Umbilical cord (tissue), 2 donors: ENCODE measurements around the gene MOK. TPM values are rescaled to one million over a fixed set of nuclear protein-coding genes. Genes with fewer than 3 reads are reported as not detected.

ENCODE experiments used
- DNase-seq: peaks from one replicate; pipeline ENCODE4 v3.0.0-alpha.2; 2015; ENCODE audit warnings: low spot score
- total RNA-seq: library from RNA; depleted of rRNA; stranded (reverse); fragments of >200 nt; gene quantifications from one replicate; pipeline ENCODE4 v1.2.3, GENCODE V29; 2014; ENCODE audit warnings: low replicate concordance; ENCODE audit not compliant: insufficient read depth

MOK gene
- total RNA-seq, 1 donor from 2014 or later, result 13.0 TPM

DNA sequence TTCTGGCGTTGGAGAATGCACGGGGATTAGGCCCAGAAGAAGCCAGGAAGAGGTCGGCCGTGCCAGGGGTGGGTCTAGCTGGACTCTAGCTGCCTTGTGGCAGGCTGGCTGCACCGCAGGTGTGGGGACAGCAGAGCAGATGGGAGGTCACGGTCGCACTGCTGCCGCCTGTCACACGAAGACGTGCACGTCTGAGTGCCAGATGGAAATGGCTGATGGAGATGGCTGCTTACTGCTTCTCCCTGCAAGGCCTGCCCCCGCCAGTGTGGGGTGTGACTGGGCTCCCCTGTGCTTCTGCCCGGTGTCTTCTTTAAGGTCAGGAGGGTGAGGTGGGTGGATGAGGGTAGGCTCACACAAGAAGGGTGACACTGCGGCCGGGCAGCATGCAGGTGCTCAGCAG, 79.0 kb downstream of the MOK start:
- DNase-seq, result no peak

GRCh38 chr14:102225386-102225785, 79.6 kb downstream of the MOK start:
- DNase-seq, result no peak

GRCh38 chr14:102223682-102224081, 81.3 kb downstream of the MOK start:
- no peak for DNase-seq

DNA sequence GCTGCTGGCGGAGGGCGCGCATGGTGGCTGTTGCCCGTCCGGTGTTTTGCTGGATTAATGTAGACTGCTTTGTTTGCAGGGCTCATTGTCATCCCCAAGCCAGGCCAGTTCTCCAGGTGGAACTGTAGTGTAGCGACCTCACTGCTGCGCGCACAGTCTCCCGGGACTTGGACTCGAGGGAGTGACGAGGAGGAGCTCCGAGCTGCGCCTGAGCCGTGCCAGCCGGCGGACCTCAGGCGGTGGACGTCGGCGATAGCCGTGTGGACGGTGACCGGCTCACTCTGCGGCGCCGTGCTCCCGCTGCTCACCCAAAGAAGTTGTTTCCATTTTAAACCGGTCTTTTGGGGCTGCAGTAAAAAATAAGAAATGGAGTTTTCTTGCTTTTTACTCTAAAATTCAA, 82.2 kb downstream of the MOK start:
- DNase-seq, result no peak

GRCh38 chr14:102222009-102222575, 82.9 kb downstream of the MOK start:
- no peak for DNase-seq

- no peak for DNase-seq
These were observed 83.9 kb downstream of the MOK start for GRCh38 chr14:102221026-102221425.

DNA sequence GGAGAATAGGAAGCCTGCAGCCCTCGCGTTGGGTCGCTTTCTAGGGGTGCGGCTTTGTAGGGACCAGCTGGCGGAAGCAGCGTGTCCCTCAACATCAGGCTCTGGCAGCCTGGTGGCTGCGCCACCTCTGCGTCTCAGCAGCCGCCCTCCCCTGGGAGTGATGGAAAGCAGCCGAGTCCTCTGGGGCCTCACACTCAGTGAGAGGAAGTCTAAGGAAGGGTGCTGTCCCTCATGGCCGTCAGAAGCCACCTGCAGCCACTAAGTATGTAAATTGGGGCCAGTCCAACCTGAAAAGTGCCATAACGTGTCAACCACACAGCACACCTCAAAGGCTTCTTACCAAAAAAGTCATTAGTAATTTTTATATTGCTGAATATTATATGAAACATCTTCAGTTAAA, 84.9 kb downstream of the MOK start:
- DNase-seq, result no peak

DNA sequence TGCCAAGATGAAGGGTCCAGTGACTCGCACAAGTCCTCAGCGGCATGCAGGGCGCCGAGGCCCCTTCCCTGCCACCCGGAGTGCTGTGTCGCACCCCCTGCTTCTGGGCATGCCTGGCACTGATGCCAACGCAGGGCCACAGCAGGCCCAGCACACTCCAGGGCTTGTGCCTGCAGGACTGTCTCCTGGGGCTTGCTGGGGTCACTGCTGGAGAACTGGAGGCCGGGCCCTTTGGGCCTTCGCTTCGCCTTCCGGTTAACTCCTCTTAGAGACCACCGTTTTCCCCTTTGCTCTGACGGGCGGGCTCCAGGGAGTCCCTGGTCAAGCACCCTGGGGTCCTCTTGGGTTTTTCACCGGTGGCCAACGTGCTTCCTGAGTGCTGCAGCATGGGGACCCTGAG, 85.6 kb downstream of the MOK start:
- DNase-seq, result no peak

DNA sequence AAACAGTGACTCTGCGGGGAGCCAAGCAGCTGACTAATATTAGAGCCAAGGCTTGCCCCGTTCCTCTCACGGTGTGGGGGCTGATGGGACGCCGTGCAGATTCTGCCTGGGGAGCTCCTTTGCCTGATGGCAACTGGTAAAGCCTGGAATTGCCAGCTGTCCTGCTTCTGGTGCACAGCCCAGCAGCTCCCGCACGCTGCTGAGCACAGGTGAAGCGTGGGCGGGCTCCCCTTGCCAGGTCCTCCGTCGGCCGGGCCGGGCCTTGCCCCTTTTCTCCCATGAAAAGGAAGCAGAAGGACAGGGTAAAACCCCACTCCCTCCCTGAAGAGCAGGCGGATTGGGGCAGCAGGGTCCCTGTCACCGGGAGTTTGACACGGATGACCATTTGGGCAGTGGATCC, 86.3 kb downstream of the MOK start:
- DNase-seq, result no peak

- no peak for DNase-seq
These were observed 87.0 kb downstream of the MOK start for GRCh38 chr14:102217987-102218421.

DNA sequence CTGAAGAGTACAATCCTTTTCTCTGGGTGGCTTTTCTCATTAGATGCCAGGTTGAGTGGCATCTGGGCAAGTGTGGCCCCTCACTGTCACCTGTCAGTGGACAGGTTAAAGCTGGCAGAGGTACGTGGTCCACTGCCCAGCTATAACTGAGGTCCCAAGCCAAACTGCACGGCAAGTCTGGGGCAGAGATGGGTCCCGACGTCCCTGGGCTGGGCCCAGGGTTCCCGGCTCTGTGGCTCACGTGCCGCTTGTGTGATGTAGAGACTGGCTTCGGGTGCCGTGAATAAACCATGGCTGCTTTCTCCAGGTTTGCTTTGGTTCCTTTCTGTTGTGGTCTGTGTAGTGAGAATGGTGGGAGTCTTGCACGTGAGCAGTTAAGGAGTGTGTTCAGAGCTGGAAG, 87.6 kb downstream of the MOK start:
- DNase-seq, result no peak

GRCh38 chr14:102215576-102216250, 89.3 kb downstream of the MOK start:
- no peak for DNase-seq

DNA sequence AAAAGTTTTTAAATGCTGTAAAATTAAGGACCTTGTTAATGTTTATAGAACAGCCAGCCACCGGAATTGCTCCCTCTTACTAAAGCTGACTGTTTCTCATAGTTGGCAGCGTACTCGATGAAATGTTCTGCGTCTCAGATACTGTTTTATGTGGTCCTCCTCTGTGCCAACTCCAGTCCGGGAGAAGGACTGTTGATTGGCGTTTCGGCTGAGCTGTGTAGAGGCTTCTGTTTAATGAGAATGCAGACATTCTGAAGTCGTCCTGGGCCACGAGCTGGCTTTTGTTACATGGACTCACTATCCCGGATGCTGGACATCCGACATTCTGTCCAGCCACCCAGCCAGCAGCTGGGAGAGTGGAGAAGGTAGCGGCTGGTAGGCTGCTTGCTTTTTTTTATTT, 89.9 kb downstream of the MOK start:
- DNase-seq, result peak; percentile 73

DNA sequence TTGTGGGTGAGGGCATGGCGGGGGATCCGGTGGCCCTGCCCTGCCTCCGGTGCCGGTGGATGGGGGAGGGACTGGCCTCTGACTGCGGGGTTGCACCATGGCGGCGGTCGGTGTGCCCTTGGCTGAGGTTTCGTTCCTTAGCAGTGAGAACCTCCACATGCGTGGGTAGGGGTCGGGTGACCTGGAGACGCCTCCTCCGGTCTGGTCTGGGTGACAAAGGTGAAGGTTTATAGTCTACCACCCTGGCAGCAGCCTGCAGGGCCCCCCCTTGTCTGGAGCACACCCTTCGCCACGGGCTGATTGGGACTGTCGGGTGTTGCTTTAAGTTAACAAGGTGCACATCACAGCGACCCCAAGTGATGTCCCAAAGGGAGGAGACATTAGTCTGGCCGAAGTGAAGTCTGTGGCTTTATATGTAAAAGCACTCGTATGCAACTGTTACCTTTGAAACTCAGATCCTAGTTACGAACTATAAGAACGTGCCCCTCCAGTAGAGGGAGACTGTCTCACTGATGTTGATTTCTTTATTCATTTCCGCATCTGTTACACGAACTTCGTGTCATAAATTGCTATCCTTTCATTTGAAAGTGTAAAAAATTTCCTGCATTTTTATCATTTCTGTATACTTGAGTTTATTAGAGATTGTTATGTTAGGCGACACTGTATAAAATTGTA, 90.8 kb downstream of the MOK start:
- DNase-seq, result no peak

DNA sequence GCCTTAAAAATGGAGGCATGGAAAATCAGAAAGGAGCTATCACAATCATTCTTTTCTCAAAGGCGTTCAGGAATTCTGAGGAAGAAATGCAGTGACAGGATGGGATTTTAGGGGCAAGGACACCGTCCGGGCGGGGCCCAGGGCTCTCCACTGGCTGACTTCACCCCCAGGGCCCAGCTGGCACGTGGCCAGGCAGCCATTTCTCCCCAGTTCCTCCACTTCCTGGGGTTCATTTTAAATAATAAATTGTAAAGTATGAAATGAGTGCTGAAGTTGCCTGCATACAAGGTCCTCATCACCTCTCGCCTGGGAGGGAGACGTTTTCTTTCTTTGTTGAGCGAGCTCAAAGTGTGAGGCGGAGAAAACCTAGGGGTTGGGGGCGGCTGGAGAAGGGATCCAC, 91.5 kb downstream of the MOK start:
- no peak for DNase-seq

DNA sequence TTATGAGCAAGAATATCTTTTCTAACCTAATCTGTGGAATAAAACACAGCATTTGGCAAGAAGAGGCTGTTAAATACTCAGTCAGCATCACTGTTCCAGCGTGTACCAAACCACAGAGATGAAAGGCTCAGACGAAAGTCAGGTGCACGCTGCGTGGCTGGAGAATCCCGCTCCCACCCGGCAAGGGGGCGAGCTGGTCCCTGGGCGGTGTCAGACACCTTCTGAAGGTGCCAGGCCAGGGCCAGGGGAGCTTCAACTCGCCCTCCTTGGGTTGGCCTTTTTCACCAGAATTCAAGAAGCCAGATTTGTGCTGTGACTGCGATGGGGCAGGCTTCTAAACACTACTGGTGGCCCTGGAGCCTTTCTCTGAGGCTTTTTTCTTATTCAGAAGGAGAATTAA, 92.1 kb downstream of the MOK start:
- no peak for DNase-seq

GRCh38 chr14:102212356-102212755, 92.6 kb downstream of the MOK start:
- no peak for DNase-seq

DNA sequence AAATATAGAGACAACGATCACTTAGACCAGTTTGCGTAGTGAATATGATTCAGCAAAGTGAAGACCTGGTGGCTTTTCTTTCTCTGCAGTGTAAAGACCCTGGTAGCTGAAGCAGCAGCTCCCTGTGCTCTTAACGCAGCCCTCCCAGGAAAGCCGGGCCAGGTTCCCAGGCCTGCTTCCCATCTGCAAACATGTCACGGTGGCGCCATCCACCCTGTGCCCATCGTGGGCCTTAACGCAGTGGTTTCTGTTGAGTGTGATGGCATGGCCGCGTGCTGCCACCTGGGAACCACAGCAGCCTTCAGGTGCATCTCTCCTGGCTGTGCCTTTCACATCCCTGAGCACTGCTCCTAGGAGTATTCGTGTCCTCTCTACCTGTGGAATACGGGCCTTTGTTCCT, 93.7 kb downstream of the MOK start:
- no peak for DNase-seq

DNA sequence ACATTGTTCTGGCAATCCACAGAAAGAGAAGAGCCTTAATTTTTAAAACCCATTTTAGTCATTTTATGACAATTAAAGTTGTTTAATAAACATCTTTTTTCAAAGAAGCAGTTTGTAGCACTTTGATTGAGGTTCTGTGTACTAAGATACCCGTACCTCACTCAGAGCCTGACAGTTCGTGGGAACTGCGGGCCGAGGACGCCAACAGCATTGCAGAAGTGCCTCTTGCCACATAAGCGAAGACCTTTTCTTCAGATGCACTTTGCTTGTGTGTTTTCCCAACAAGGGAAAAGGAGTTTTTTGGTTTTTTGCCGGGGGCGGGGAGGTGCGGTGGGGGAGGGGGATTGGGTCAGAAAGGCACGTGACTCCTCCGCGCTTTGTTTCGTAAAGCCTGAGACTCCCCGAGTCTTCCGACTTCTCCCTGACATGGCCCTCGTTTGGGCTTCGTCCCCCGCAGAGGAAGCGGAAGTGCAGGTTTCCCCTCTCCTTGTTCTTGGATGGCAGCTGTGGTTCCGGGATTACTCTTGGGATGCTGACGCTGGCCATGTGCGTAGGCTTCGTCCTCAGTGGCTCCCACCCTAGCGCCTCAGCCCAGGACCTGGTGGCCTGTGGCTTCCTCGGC, 94.4 kb downstream of the MOK start:
- no peak for DNase-seq

GRCh38 chr14:102209224-102209966, 95.6 kb downstream of the MOK start:
- no peak for DNase-seq

- no peak for DNase-seq
These were observed 96.2 kb downstream of the MOK start for GRCh38 chr14:102208741-102209140.

DNA sequence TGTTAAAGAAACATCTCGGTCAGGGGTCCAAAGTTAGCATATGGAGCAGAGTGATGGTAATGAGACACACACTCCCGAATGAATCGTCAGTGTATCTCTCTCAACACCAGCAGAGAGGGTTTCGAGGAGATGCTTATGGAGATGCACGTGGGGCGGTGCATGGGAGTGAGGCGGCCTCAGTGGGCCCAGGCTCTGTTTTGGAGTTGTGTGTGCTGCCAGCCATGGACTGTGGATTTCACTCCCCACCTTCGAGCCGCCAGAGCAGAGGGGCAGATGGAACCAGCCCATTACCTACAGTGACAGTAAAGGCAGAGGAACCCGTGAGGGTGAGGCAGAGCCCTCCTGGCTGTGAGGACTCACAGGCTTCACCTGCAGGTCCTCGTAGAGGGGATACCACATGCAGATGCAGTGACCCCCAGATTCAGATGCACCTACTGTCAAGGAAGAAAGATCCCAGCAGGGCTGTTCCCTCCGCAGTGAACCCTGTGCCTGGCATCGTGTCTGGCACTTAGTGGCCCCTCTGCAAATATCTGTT, 97.1 kb downstream of the MOK start:
- DNase-seq, result no peak
